Type B pancreatic cell (in vitro differentiated cells): ENCODE measurements around the gene GPR160. TPM values are rescaled to one million over a fixed set of nuclear protein-coding genes. Genes with fewer than 3 reads are reported as not detected.

Source experiments
- DNase-seq: peaks from one replicate; pipeline ENCODE4 v3.0.0; 2021; ENCODE audit warnings: mixed read lengths; ENCODE audit not compliant: unreplicated experiment; ENCODE audit errors: extremely low spot score
- H3K27ac Mint-ChIP-seq: 2 replicates; pipeline ENCODE4 v1.8.0; 2021; ENCODE audit warnings: mild to moderate bottlenecking, mixed read lengths
- H3K27me3 Mint-ChIP-seq: 2 replicates; pipeline ENCODE4 v1.8.0; 2021; ENCODE audit warnings: mixed read lengths
- H3K36me3 Mint-ChIP-seq: 2 replicates; pipeline ENCODE4 v1.8.0; 2021; ENCODE audit warnings: mixed read lengths
- H3K4me1 Mint-ChIP-seq: one replicate; pipeline ENCODE4 v1.8.0; 2021; ENCODE audit warnings: mixed read lengths; ENCODE audit not compliant: unreplicated experiment
- H3K4me3 Mint-ChIP-seq: 2 replicates; pipeline ENCODE4 v1.8.0; 2021; ENCODE audit warnings: mild to moderate bottlenecking, mixed read lengths
- H3K9me3 Mint-ChIP-seq: 2 replicates; pipeline ENCODE4 v1.8.0; 2021; ENCODE audit warnings: mixed read lengths
- total RNA-seq: library from RNA; stranded (reverse); gene quantifications from 2 replicates; pipeline ENCODE4 v1.2.1, GENCODE V29; 2021; ENCODE audit warnings: low replicate concordance
- TF ChIP-seq, protein P1 (sequence below): fragments of 200-600 bp; sonication (generic); conservative IDR thresholded peaks from 2 replicates; pipeline ENCODE4 v1.5.0; 2021; ENCODE audit warnings: antibody characterized with exemption, mild to moderate bottlenecking

Gene GPR160
- total RNA-seq, 1 donor from 2014 or later, result 7.3 TPM

DNA sequence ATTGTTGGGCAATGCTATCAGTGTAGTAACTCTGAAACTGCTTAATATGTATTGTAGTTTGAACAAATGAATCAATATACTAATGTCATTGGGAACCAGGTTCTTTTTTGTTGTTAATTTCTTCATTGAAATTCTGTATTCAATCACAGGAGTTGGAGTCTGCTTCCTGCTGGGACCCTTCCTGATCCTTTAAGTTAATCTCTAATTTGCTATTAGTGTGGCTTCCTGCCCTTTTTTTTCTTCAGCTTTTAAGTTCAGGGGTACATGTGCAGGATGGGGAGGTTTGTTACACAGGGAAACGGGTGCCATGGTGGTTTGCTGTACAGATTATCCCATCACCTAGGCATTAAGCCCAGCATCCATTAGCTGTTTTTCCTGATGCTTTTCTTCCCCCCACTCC lies 21.7 kb downstream of the GPR160 start:
- Mint-ChIP-seq H3K9me3 (no peaks in the 10 kb centered on the region), H3K4me3 (no peak overlapping the region), H3K4me1 (no peaks in the 10 kb centered on the region), H3K27ac (no peak overlapping the region), H3K36me3 (no peaks in the 10 kb centered on the region), H3K27me3 (no peaks in the 10 kb centered on the region)
- TF ChIP-seq, protein P1, sequence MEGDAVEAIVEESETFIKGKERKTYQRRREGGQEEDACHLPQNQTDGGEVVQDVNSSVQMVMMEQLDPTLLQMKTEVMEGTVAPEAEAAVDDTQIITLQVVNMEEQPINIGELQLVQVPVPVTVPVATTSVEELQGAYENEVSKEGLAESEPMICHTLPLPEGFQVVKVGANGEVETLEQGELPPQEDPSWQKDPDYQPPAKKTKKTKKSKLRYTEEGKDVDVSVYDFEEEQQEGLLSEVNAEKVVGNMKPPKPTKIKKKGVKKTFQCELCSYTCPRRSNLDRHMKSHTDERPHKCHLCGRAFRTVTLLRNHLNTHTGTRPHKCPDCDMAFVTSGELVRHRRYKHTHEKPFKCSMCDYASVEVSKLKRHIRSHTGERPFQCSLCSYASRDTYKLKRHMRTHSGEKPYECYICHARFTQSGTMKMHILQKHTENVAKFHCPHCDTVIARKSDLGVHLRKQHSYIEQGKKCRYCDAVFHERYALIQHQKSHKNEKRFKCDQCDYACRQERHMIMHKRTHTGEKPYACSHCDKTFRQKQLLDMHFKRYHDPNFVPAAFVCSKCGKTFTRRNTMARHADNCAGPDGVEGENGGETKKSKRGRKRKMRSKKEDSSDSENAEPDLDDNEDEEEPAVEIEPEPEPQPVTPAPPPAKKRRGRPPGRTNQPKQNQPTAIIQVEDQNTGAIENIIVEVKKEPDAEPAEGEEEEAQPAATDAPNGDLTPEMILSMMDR, result no peak
- no peak for DNase-seq

DNA sequence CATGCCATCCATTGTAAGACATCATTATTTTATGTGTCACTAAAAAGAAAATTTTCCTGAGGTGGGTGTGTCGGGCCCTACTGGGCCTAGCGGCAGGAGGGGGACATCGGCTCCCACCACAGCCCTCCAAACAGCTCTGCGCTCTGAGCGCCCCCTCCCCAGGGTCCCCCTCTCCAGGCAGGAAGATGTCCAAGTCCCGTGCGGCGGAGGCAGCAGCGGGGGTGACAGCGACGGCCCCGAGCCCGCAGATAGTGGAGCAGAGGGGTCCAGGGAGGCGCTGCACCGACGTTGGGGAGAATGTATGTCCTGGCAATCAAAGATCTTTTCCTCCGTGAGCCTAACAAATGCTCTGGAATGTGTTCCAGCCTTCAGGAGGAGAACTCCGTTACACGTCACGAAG lies 24.3 kb downstream of the GPR160 start:
- TF ChIP-seq, protein P1, result no peak
- Mint-ChIP-seq H3K27ac (no peak overlapping the region), H3K4me3 (no peak overlapping the region), H3K9me3 (no peaks in the 10 kb centered on the region), H3K27me3 (no peaks in the 10 kb centered on the region), H3K36me3 (no peaks in the 10 kb centered on the region), H3K4me1 (no peaks in the 10 kb centered on the region)
- DNase-seq, result no peak

DNA sequence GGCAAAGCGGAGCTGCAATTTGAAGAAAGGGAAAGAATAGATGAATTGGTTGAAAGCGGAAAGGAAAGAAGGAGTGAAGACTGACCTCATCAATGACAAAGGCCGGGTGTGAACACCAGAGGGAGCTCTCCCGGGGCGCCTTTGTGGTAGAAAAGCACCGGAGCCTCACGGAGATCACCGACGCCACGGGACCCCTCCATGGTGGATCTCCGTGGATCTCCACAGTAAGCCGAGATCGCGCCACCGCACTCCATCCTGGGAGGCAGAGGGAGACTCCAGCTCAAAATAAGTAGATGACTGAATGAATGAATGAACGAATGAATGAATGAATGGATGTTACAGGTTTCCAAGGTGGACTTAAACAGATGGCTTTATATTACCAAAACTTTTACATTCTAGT lies 25.0 kb downstream of the GPR160 start:
- Mint-ChIP-seq H3K27me3 (no peaks in the 10 kb centered on the region), H3K9me3 (no peaks in the 10 kb centered on the region), H3K4me3 (no peak overlapping the region), H3K27ac (no peak overlapping the region), H3K36me3 (no peaks in the 10 kb centered on the region), H3K4me1 (no peaks in the 10 kb centered on the region)
- DNase-seq, result no peak
- TF ChIP-seq, protein P1, result no peak

DNA sequence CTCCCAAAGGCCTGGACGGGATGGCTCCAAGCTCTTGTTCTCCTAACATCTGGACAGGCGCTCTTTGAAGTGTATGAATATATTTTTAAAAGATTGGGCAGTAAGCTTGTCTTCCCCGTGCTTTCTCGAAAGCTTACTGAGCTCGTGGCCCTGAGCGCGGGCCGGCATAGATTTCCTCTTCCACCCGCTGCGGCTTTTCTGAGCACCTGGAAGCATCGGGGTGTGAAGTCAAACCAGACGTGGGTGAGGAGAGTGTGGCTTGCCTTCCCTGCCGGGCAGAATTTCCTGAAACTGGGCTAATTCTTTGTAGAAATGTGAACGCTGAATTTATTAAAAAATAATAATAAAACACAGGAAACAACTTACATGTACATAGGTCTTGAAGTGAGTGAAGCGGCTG lies 25.9 kb downstream of the GPR160 start:
- H3K4me3 Mint-ChIP-seq, result no peak overlapping the region
- H3K4me1 Mint-ChIP-seq, result no peaks in the 10 kb centered on the region
- H3K36me3 Mint-ChIP-seq, result no peaks in the 10 kb centered on the region
- H3K27ac Mint-ChIP-seq, result no peak overlapping the region
- no peaks in the 10 kb centered on the region for H3K9me3 Mint-ChIP-seq
- TF ChIP-seq, protein P1, result no peak
- DNase-seq, result no peak
- no peaks in the 10 kb centered on the region for H3K27me3 Mint-ChIP-seq

DNA sequence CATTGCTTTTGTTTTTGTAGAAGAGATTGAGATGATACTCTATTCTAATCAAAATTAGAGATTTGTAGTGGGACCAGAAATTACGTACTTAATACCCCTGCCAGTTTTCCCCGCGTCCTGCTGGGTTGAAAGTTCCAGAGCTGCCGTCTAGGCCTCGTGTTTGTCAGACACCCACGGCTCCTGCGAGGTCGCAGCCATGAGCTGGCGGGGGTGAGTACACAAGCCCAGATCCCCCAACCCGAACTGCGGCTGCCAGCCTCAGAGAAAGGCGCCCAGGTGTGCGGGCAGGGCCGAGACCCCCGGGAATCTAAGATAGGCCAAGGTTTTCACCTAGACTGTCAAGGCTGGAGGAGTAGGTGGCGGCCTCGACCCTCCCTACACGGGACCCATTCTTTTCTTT lies 26.3 kb downstream of the GPR160 start:
- DNase-seq, result no peak

More for the DNA sequence above, 26.3 kb downstream of the GPR160 start:
- Mint-ChIP-seq H3K27me3 (no peaks in the 10 kb centered on the region), H3K27ac (no peak overlapping the region), H3K4me3 (no peak overlapping the region), H3K4me1 (no peaks in the 10 kb centered on the region), H3K36me3 (no peaks in the 10 kb centered on the region), H3K9me3 (no peaks in the 10 kb centered on the region)
- TF ChIP-seq, protein P1, result no peak
